Karpas-422 (cell line): ENCODE data around the gene PLVAP. TPM values are rescaled to one million over a fixed set of nuclear protein-coding genes. Genes with fewer than 3 reads are reported as not detected.
A peak's percentile ranks its signal among the peaks of the same experiment; 100 is the strongest.

Experiments
- DNase-seq: peaks from one replicate; pipeline ENCODE4 v3.0.0-alpha.2; 2015
- H2AFZ ChIP-seq: fragments of 200-600 bp; sonication (generic); 2 replicates; pipeline ENCODE4 v1.6.1; 2014; ENCODE audit warnings: antibody characterized with exemption, low read length, mixed read lengths
- H3K27ac ChIP-seq: fragments of 200-600 bp; sonication (generic); 2 replicates; pipeline ENCODE4 v1.5.1; 2014; ENCODE audit warnings: mild to moderate bottlenecking, low read length, moderate library complexity
- H3K27me3 ChIP-seq: fragments of 200-600 bp; sonication (generic); 2 replicates; pipeline ENCODE4 v1.6.1; 2014; ENCODE audit warnings: low read length, mixed read lengths
- H3K36me3 ChIP-seq: fragments of 200-600 bp; sonication (generic); 2 replicates; pipeline ENCODE4 v1.6.1; 2014; ENCODE audit warnings: low read length, mixed read lengths; ENCODE audit not compliant: insufficient read depth
- H3K4me1 ChIP-seq: fragments of 200-600 bp; sonication (generic); 2 replicates; pipeline ENCODE4 v1.6.1; 2014; ENCODE audit warnings: mild to moderate bottlenecking, low read length, mixed read lengths
- H3K4me2 ChIP-seq: fragments of 200-600 bp; sonication (generic); 2 replicates; pipeline ENCODE4 v1.6.1; 2014; ENCODE audit warnings: low read length, low read depth, mild to moderate bottlenecking; ENCODE audit not compliant: poor library complexity, severe bottlenecking
- H3K4me3 ChIP-seq: fragments of 200-600 bp; sonication (generic); 2 replicates; pipeline ENCODE4 v1.5.1; 2014; ENCODE audit warnings: mild to moderate bottlenecking, antibody characterized with exemption, low read length, mixed read lengths
- H3K79me2 ChIP-seq: fragments of 200-600 bp; sonication (generic); 2 replicates; pipeline ENCODE4 v1.6.1; 2014; ENCODE audit warnings: mild to moderate bottlenecking, low read length, mixed read lengths
- H3K9ac ChIP-seq: fragments of 200-600 bp; sonication (generic); 2 replicates; pipeline ENCODE4 v1.6.0; 2014; ENCODE audit warnings: low read length
- H3K9me2 ChIP-seq: fragments of 200-600 bp; sonication (generic), shearing (Covaris generic); replicated peaks from 2 replicates; pipeline ENCODE4 v1.6.0; 2014; ENCODE audit warnings: mild to moderate bottlenecking, low read length, moderate library complexity; ENCODE audit not compliant: insufficient read depth
- H3K9me3 ChIP-seq: fragments of 300-700, 200-600 bp; sonication (generic); 2 replicates; pipeline ENCODE4 v1.6.1; 2014; ENCODE audit warnings: low read length, mixed read lengths
- H4K20me1 ChIP-seq: fragments of 200-600 bp; sonication (generic); 2 replicates; pipeline ENCODE4 v1.6.1; 2014; ENCODE audit warnings: mild to moderate bottlenecking, antibody characterized with exemption, low read length, low read depth; ENCODE audit not compliant: insufficient read depth
- total RNA-seq: library from RNA; depleted of rRNA; stranded (reverse); fragments of >200 nt; shearing (Covaris generic); gene quantifications from 2 replicates; pipeline ENCODE4 v1.2.3, GENCODE V29; 2014; ENCODE audit warnings: low replicate concordance; rRNA removed

Gene PLVAP, protein sequence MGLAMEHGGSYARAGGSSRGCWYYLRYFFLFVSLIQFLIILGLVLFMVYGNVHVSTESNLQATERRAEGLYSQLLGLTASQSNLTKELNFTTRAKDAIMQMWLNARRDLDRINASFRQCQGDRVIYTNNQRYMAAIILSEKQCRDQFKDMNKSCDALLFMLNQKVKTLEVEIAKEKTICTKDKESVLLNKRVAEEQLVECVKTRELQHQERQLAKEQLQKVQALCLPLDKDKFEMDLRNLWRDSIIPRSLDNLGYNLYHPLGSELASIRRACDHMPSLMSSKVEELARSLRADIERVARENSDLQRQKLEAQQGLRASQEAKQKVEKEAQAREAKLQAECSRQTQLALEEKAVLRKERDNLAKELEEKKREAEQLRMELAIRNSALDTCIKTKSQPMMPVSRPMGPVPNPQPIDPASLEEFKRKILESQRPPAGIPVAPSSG
- 0.22 and 0.41 TPM in 2 replicates for total RNA-seq

- H3K9ac ChIP-seq: no peak within 1 kb of the TSS
- H2AFZ ChIP-seq: no peak within 1 kb of the TSS
- no peak within 1 kb of the TSS for H3K27ac ChIP-seq
- no peak within 1 kb of the TSS for H3K4me2 ChIP-seq
- no peaks in the 10 kb centered on the region for H3K79me2 ChIP-seq
- no peaks in the 10 kb centered on the region for H3K27me3 ChIP-seq
- H3K36me3 ChIP-seq: no peaks in the 10 kb centered on the region
- no peaks in the 10 kb centered on the region for H3K9me2 ChIP-seq
- no peaks in the 10 kb centered on the region for H3K9me3 ChIP-seq
- DNase-seq: no peak
- no peak within 1 kb of the TSS for H3K4me3 ChIP-seq
- no peaks in the 10 kb centered on the region for H3K4me1 ChIP-seq
- H4K20me1 ChIP-seq: no peaks in the 10 kb centered on the region
Observed at GRCh38 chr19:17376935-17377600, at the start of gene PLVAP. TSS of gene PLVAP (minus strand) at chr19:17377342. CDS start at chr19:17377288, 54 bp downstream.

GRCh38 chr19:17424743-17425365 is 47.7 kb upstream of the PLVAP start:
- H3K27me3 ChIP-seq: no peaks in the 10 kb centered on the region
- no peaks in the 10 kb centered on the region for H3K36me3 ChIP-seq
- H3K9me3 ChIP-seq: no peaks in the 10 kb centered on the region
- no peaks in the 10 kb centered on the region for H4K20me1 ChIP-seq
- peaks cover 35% of the 10 kb centered on the region for H3K4me1 ChIP-seq
- DNase-seq: peak; percentile 80
- H3K4me2 ChIP-seq: peak overlapping the region; percentile 12
- no peak overlapping the region; the same call in 1 of the 2 replicates for H3K4me3 ChIP-seq
- no peaks in the 10 kb centered on the region for H3K79me2 ChIP-seq
- H3K9ac ChIP-seq: no peak overlapping the region
- H3K27ac ChIP-seq: no peak overlapping the region
- H3K9me2 ChIP-seq: no peaks in the 10 kb centered on the region
- H2AFZ ChIP-seq: no peak overlapping the region

- no peaks in the 10 kb centered on the region for H3K36me3 ChIP-seq
- H3K4me1 ChIP-seq: peaks cover 43% of the 10 kb centered on the region
- H3K9ac ChIP-seq: no peak overlapping the region
- no peaks in the 10 kb centered on the region for H3K79me2 ChIP-seq
- DNase-seq: no peak
- H3K27me3 ChIP-seq: no peaks in the 10 kb centered on the region
- H2AFZ ChIP-seq: no peak overlapping the region
- no peak overlapping the region for H3K27ac ChIP-seq
- no peaks in the 10 kb centered on the region for H3K9me2 ChIP-seq
- no peaks in the 10 kb centered on the region for H3K9me3 ChIP-seq
- no peak overlapping the region for H3K4me2 ChIP-seq
- no peaks in the 10 kb centered on the region for H4K20me1 ChIP-seq
- H3K4me3 ChIP-seq: no peak overlapping the region
Observed at GRCh38 chr19:17423429-17424208, 46.5 kb upstream of the PLVAP start.

GRCh38 chr19:17421942-17422341 is 44.8 kb upstream of the PLVAP start:
- H3K9me3 ChIP-seq: no peaks in the 10 kb centered on the region
- no peak overlapping the region for H3K4me3 ChIP-seq
- no peak overlapping the region for H3K27ac ChIP-seq
- H3K36me3 ChIP-seq: no peaks in the 10 kb centered on the region
- no peak overlapping the region for H2AFZ ChIP-seq
- no peaks in the 10 kb centered on the region for H3K79me2 ChIP-seq
- H3K9me2 ChIP-seq: no peaks in the 10 kb centered on the region
- H3K27me3 ChIP-seq: no peaks in the 10 kb centered on the region
- peaks cover 45% of the 10 kb centered on the region for H3K4me1 ChIP-seq
- no peak overlapping the region for H3K4me2 ChIP-seq
- H4K20me1 ChIP-seq: no peaks in the 10 kb centered on the region
- H3K9ac ChIP-seq: no peak overlapping the region
- DNase-seq: no peak

DNA sequence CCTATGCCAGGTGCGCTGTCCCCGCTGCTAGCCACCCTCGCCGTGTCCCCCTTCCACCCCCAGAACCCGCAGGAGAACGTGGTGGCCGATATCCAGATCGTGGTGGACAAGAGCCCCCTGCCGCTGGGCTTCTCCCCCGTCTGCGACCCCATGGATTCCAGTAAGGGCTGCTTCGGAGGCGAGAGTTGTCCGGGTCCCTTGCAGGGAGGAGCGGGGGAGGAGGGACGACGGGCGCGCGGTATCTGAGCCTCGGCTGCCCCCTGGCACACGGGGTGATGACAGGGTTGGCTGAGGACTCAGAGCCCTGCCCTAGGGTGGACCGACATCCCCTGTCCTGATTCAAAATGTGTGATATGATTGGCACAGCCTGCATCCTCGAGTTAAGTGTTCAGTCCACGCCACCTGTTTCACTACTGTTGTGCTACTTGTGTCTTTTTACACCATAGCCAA is 43.4 kb upstream of the PLVAP start:
- H3K9me2 ChIP-seq: no peaks in the 10 kb centered on the region
- no peaks in the 10 kb centered on the region for H3K9me3 ChIP-seq
- H3K79me2 ChIP-seq: no peaks in the 10 kb centered on the region
- H3K4me1 ChIP-seq: peaks cover 31% of the 10 kb centered on the region
- H3K27ac ChIP-seq: no peak overlapping the region
- no peaks in the 10 kb centered on the region for H4K20me1 ChIP-seq
- H3K27me3 ChIP-seq: no peaks in the 10 kb centered on the region
- H3K36me3 ChIP-seq: no peaks in the 10 kb centered on the region
- no peak overlapping the region for H2AFZ ChIP-seq
- H3K4me3 ChIP-seq: peak overlapping the region; percentile 68
- H3K4me2 ChIP-seq: peak overlapping the region; percentile 69
- peak overlapping the region; percentile 67 for H3K9ac ChIP-seq
- DNase-seq: no peak

DNA sequence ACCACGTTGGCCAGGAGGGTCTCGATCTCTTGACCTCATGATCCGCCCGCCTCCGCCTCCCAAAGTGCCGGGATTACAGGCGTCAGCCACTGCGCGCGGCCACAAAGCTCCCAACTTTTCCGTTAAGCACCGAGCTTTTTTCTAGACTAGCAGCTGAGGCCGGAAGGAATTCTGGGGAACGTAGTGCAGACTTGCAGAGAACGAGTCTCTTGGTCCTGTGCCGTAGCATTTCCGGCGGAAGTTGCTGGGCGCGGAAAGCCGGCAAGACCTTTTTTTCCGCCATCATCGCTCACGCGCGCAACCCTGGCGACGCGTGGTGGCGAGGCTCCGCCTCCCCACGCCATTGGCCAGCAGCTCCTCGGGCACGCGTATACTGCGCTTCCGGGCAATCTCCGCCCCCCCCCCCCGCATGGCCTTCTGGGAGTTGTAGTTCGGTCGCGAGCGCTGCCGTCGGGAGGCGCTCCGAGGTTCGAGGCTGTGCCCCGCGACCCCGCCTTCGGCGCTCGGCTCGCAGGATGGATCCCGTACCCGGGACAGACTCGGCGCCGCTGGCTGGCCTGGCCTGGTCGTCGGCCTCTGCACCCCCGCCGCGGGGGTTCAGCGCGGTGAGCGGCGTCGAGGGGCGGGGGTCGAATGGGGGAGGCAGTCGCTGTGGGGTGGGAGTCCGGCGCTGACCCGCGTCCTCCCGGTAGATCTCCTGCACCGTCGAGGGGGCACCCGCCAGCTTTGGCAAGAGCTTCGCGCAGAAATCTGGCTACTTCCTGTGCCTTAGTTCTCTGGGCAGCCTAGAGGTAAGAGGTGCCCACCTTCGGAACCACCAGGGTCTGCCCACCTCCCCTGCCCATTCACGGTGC is 42.7 kb upstream of the PLVAP start, which contains the start of gene MVB12A:
Gene MVB12A, plus strand, starts transcription at position 427 of the 854 bp plus-strand sequence. Its CDS starts 89 bp downstream, at position 516.
- peak; percentile 99 for DNase-seq
- Histone ChIP-seq H2AFZ (peak within 1 kb of the TSS; percentile 80; the same call in 1 of the 2 replicates), H3K4me2 (peak within 1 kb of the TSS; percentile 95), H3K36me3 (no peaks in the 10 kb centered on the region), H3K27ac (peak within 1 kb of the TSS; percentile 71), H4K20me1 (no peaks in the 10 kb centered on the region), H3K9ac (peak within 1 kb of the TSS; percentile 83), H3K4me3 (peak within 1 kb of the TSS; percentile 80), H3K9me3 (no peaks in the 10 kb centered on the region), H3K9me2 (no peaks in the 10 kb centered on the region), H3K4me1 (peaks cover 25% of the 10 kb centered on the region), H3K79me2 (no peaks in the 10 kb centered on the region), H3K27me3 (no peaks in the 10 kb centered on the region)

- DNase-seq: no peak
- H3K27ac ChIP-seq: peak overlapping the region; percentile 71
- H2AFZ ChIP-seq: 0 out of 2 replicates have a peak overlapping the region, but pooled peaks have one; percentile 35
- H3K4me2 ChIP-seq: peak overlapping the region; percentile 95
- H3K36me3 ChIP-seq: no peaks in the 10 kb centered on the region
- H3K9me2 ChIP-seq: no peaks in the 10 kb centered on the region
- no peaks in the 10 kb centered on the region for H3K27me3 ChIP-seq
- no peaks in the 10 kb centered on the region for H3K9me3 ChIP-seq
- H3K9ac ChIP-seq: peak overlapping the region; percentile 83
- peaks cover 18% of the 10 kb centered on the region for H3K4me1 ChIP-seq
- no peaks in the 10 kb centered on the region for H4K20me1 ChIP-seq
- no peaks in the 10 kb centered on the region for H3K79me2 ChIP-seq
- peak overlapping the region; percentile 80 for H3K4me3 ChIP-seq
Observed at GRCh38 chr19:17419154-17419620, 42.0 kb upstream of the PLVAP start.
